ENCODE measurements around the gene CREB5. TPM values are rescaled to one million over a fixed set of nuclear protein-coding genes. Genes with fewer than 3 reads are reported as not detected.

CREB5 gene
- total RNA-seq, 2 experiments from 2014 or later = 0.19 to 0.22 TPM

- no peaks in the 10 kb centered on the region for H3K9me3 ChIP-seq (ENCODE audit: control insufficient read depth in 1 of 2, insufficient read depth in 1 of 2, low read length in 2 of 2)
- TF ChIP-seq CTCF (IDR thresholded peaks at IDR 0.05) = no peak
- H3K36me3 Mint-ChIP-seq (ENCODE audit: low read depth) = no peaks in the 10 kb centered on the region
- no peak overlapping the region for H3K4me3 ChIP-seq (ENCODE audit: low read length)
- intact Hi-C loops (cut with DNase I, micrococcal nuclease) = no loop called here
- H3K27me3 Mint-ChIP-seq = peaks cover 5% of the 10 kb centered on the region
- H3K9me3 Mint-ChIP-seq = no peaks in the 10 kb centered on the region
- no peaks in the 10 kb centered on the region for H3K36me3 ChIP-seq (ENCODE audit: insufficient read depth, low read length)
- H3K4me1 Mint-ChIP-seq (ENCODE audit: low read depth) = no peaks in the 10 kb centered on the region
- ChIA-PET CTCF (no interaction called here), POLR2A (no interaction called here)
- no peak for DNase-seq
- H3K4me3 Mint-ChIP-seq = no peak overlapping the region
- no peak overlapping the region for H3K27ac ChIP-seq (ENCODE audit: low read depth in 1 of 2, low read length in 2 of 2)
- no peak for ATAC-seq (ENCODE audit: poor library complexity)
- no peak overlapping the region for H3K27ac Mint-ChIP-seq
- H3K27me3 ChIP-seq (ENCODE audit: control insufficient read depth in 1 of 2, insufficient read depth in 2 of 2, low read length in 2 of 2) = no peaks in the 10 kb centered on the region
- H3K4me1 ChIP-seq (ENCODE audit: insufficient read depth, low read length) = no peaks in the 10 kb centered on the region
These were observed 306.2 kb downstream of the CREB5 start for GRCh38 chr7:28718545-28718944.

- ATAC-seq (ENCODE audit: poor library complexity) (no peak), DNase-seq (no peak)
- no peaks in the 10 kb centered on the region for H3K9me3 ChIP-seq (ENCODE audit: control insufficient read depth in 1 of 2, insufficient read depth in 1 of 2, low read length in 2 of 2)
- Mint-ChIP-seq H3K27ac (no peak overlapping the region), H3K4me3 (no peak overlapping the region), H3K9me3 (no peaks in the 10 kb centered on the region), H3K4me1 (ENCODE audit: low read depth) (no peaks in the 10 kb centered on the region), H3K36me3 (ENCODE audit: low read depth) (no peaks in the 10 kb centered on the region), H3K27me3 (peaks cover 5% of the 10 kb centered on the region)
- intact Hi-C loops (cut with DNase I, micrococcal nuclease) = no loop called here
- CTCF ChIA-PET = no interaction called here
- no peaks in the 10 kb centered on the region for H3K4me1 ChIP-seq (ENCODE audit: insufficient read depth, low read length)
- no peak overlapping the region for H3K4me3 ChIP-seq (ENCODE audit: low read length)
- TF ChIP-seq CTCF (IDR thresholded peaks at IDR 0.05) = no peak
- POLR2A ChIA-PET = no interaction called here
- no peaks in the 10 kb centered on the region for H3K36me3 ChIP-seq (ENCODE audit: insufficient read depth, low read length)
- H3K27me3 ChIP-seq (ENCODE audit: control insufficient read depth in 1 of 2, insufficient read depth in 2 of 2, low read length in 2 of 2) = no peaks in the 10 kb centered on the region
- no peak overlapping the region for H3K27ac ChIP-seq (ENCODE audit: low read depth in 1 of 2, low read length in 2 of 2)
These were observed 310.4 kb downstream of the CREB5 start for GRCh38 chr7:28722684-28723083.

GRCh38 chr7:28723336-28723735 lies 311.0 kb downstream of the CREB5 start:
- Mint-ChIP-seq H3K9me3 (no peaks in the 10 kb centered on the region), H3K4me3 (no peak overlapping the region), H3K36me3 (ENCODE audit: low read depth) (no peaks in the 10 kb centered on the region), H3K27ac (no peak overlapping the region), H3K4me1 (ENCODE audit: low read depth) (no peaks in the 10 kb centered on the region), H3K27me3 (peaks cover 5% of the 10 kb centered on the region)
- intact Hi-C loops (cut with DNase I, micrococcal nuclease) = no loop called here
- ChIA-PET CTCF (no interaction called here), POLR2A (no interaction called here)
- Histone ChIP-seq H3K27me3 (ENCODE audit: control insufficient read depth in 1 of 2, insufficient read depth in 2 of 2, low read length in 2 of 2) (no peaks in the 10 kb centered on the region), H3K27ac (ENCODE audit: low read depth in 1 of 2, low read length in 2 of 2) (no peak overlapping the region), H3K36me3 (ENCODE audit: insufficient read depth, low read length) (no peaks in the 10 kb centered on the region), H3K4me1 (ENCODE audit: insufficient read depth, low read length) (no peaks in the 10 kb centered on the region), H3K9me3 (ENCODE audit: control insufficient read depth in 1 of 2, insufficient read depth in 1 of 2, low read length in 2 of 2) (no peaks in the 10 kb centered on the region), H3K4me3 (ENCODE audit: low read length) (no peak overlapping the region)
- no peak for TF ChIP-seq CTCF (IDR thresholded peaks at IDR 0.05)
- ATAC-seq (ENCODE audit: poor library complexity) (no peak), DNase-seq (no peak)
